Iris pigment epithelial cell (primary cell): ENCODE data around the gene MGME1.

Experiments used
- DNase-seq: peaks from one replicate; pipeline ENCODE4 v3.0.0-alpha.2; 2011; ENCODE audit warnings: low read depth

The MGME1 gene

DNA sequence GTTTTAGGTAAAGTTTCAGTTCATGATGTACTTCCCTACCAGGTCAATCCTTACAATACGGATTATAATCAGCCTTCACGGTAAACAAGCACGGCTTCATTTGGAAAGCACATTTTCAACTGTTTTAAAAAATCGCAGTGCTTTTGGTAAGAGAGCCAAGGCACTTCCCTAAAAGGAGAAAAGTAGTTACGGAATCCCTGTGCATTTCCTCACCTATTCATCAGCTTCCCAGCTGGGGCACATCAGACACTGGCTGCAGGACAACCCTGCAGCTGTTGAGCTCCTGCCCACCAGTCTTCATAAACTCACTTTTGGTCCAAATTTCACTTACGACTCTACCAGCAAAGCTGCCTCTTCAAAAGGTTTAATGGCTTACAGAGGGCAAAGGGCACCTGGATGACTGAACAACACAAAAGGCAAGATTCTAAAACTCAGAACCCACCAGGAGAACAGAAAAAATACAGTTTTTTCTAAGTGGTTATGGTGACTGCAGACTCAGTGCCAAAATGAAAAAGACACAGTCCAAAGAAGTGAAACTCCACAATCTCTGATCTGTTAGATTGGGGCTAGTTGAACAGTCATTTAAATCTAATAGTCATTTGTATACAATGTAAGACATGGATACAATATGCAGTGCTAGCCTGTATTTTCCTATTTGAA is 7.8 kb upstream of the MGME1 start:
- DNase-seq = no peak

DNA sequence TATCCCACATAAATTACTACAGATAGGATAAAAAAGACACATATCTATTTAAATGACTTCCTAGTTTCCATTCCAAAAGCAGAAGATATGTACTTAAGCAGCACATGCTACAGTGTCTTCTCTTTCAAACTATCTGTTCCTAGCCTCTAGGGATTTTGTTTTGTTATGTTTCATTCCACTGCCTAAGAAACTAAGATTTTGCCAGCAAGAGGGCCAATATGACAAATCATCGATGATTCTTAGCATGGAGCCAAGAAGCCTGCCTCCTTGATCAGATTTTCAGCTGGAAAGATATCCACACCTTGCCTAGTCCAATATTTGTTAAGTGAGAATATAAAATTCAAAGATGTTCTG is 7.3 kb upstream of the MGME1 start:
- DNase-seq = no peak

- DNase-seq = no peak
Observed at GRCh38 chr20:17963114-17963897, 5.5 kb upstream of the MGME1 start.

- DNase-seq = no peak
Observed at GRCh38 chr20:17964073-17964472, 4.7 kb upstream of the MGME1 start.

DNA sequence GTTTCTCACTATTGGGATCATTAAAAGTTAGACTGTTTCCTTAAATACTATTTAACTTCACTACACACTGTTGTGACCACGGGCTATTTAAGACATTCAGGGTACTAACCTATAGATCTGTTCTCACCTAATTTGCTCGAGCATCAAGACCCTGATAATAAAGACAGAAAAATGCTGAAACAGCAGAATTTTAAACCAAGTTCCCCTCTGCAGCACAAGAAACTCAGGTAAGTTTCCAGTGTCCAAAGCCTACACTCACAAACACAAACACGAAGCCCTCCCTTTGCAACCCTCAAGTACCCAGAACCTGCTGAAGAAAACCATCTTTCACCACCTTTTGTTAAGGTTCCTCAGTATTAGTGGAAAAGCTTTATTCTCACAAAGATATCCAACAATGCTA is 4.2 kb upstream of the MGME1 start:
- no peak for DNase-seq

GRCh38 chr20:17965042-17965697 is 3.6 kb upstream of the MGME1 start:
- no peak for DNase-seq

DNA sequence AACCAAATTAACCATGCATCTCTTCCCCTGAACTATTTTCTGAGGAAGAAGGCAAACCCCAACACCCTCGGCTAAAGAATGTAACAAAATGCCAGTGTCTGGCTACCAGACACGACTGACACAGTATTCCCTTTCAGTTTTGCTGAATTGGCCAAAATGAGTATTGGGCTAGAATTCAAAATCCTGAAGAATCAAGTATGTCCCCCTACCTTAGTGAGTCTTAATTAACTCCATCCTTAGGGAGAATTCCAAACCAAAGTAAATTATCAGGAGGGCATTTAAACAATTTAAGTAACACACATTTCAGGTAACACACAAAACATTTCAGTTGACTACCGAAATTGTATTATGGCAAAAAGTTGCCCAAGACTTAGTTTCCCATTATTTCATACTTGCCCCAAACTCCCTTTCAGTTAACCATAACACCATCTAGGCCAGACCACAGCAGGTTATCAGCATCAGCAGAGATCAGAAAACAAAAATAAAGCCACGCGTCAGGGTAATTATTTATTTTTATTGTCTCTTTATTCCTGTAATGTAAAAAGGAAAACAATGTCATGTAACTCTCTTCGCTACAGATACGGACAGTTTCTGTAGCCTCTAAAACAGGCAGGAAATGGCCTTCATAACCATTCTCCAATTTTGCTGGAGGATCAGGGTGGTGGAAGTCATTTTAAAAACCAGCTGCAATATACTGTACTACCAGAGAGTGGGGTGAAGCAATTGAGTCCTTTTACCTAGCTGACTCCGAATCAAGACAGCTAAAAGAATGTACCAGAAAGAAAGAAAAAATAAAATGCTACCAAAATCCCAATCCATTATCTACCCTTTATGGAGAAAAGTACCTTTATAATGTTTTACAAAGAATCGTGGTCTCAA is 2.1 kb upstream of the MGME1 start:
- DNase-seq = peak; percentile 53

- peak; percentile 75 for DNase-seq
Observed at GRCh38 chr20:17967521-17968365, 1.1 kb upstream of the MGME1 start.

GRCh38 chr20:17969278-17969883 is 563 bp downstream of the MGME1 start:
- DNase-seq = no peak

- DNase-seq = peak; percentile 77
Observed at GRCh38 chr20:17969884-17970409, 1.1 kb downstream of the MGME1 start.

DNA sequence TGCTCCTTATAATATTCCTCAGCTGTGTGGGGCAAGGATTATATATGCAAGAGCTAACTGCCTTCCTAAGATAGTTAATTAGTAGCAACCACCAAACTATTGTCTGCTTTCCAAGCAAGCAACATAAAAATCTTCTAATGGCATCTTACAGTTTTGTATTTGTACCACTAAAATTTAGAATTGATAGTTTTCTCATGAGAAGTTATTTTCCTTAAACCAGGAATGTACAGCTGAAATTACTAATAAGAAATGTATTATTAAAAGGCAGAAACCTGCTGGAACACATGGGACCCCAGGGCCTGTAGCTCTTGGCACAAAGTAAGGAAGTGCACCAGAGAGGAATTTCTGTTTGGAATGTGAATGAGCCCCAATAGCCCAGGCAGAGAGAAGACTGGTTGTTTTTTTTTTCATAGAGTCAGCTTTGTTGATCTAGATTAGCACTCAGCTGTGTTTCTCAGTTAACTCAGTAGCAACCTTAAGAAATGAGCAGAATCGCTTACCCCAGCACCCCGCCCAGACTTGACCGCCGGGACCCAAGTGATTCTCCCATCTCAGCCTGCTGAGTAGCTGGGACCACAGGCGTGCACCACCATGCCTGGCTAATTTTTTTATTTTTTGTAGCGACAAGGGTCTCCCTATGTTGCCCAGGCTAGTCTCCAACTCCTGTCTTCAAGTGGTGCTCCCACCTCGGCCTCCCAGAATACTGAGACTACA is 2.6 kb downstream of the MGME1 start:
- DNase-seq = peak; percentile 81

DNA sequence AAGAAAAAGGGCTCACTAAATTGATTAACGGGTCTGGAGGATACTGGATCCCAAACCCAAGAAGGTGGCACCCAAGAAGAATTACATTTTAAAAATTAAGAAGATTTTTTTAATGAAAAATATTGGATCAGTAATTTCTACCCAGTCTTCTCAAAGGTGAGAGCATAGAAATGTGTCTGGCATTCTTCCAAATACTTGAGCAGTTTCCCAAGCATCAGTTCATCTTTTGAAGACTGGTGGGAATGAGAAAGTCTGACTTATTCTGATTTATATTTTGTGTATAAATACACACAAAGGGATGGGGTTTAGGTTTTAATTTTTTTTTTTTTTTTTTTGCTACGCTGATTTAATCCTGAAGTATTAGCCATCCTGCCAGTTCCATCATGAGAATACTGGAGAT is 3.3 kb downstream of the MGME1 start:
- DNase-seq = peak; percentile 45

DNA sequence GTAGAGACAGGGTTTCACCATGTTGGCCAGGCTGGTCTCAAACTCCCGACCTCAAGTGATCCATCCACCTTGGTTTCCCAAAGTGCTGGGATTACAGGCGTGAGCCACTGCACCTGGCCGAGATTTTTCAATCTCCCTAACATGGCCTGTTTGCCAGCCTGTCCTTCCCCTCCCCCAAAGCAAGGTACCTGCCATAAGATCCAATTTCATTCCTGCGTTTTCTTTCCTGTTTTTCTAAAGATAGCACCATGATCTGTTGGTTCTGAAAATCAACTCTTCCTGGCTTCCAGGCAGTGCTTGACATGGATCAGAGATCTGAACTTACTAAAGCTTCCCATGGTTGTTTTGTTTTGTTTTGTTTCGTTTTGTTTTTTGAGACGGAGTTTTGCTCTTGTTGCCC is 7.5 kb downstream of the MGME1 start:
- no peak for DNase-seq

DNA sequence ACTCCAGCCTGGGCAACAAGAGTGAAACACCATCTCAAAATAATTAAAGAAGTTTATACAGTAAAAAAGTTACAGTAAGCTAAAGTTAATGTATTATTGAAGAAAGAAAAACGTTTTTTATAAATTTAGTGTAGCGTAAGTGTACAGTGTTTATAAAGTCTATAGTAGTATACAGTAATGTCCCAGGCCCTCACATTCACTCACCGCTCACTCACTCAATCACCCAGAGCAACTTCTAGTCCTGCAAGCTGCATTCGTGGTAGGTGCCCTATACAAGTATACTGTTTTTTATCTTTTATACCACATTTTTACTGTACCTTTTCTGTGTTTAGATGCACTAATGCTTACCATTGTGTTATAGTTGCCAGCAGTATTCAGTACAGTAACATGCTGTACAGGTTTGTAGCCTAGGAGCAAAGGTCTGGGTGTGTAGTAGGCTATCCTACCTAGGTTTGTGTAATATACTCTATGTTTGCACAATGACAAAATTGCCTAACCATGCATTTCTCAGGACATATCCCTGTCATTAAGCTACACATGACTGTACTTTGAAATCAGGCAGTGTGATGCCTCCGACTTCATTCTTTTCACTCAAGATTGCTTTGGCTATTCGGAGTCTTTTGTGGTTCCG is 16.7 kb downstream of the MGME1 start:
- no peak for DNase-seq

DNA sequence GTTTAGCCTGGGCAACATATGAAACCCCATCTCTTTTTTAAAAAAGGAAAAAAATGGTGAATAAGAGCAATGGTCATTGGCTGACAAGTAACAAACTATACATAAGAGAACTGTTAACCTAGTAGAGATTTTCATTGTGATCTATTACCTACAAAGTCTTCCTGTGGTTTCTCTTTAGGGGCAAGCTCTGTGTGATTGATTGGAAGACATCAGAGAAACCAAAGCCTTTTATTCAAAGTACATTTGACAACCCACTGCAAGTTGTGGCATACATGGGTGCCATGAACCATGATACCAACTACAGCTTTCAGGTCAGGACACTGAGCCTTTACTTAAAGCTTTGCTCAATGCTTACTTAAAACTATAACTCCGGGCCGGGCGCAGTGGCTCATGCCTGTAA is 19.2 kb downstream of the MGME1 start:
- no peak for DNase-seq

- peak; percentile 80 for DNase-seq
Observed at GRCh38 chr20:17990278-17990972, 21.6 kb downstream of the MGME1 start.

GRCh38 chr20:17992224-17992637 is 23.4 kb downstream of the MGME1 start:
- DNase-seq = peak; percentile 38

- peak; percentile 57 for DNase-seq
Observed at GRCh38 chr20:17992847-17993513, 24.2 kb downstream of the MGME1 start.
